GM12878 (cell line): ENCODE measurements around the gene MIA2.

Experiments used
- ASH2L ChIP-seq: fragments of 300-600, 200-600 bp; sonication (generic); IDR thresholded peaks from 2 replicates; pipeline ENCODE4 v1.6.1; 2017; ENCODE audit warnings: low read depth, mild to moderate bottlenecking, borderline replicate concordance
- RFX5 ChIP-seq: IDR thresholded peaks from 2 replicates; pipeline ENCODE4 v1.6.1; 2011; ENCODE audit warnings: low read depth, low read length, improper control_type of control experiment
- SRF ChIP-seq, 2 experiments: IDR thresholded peaks; 2 replicates each; pipeline ENCODE4 v1.6.1; 2011; ENCODE audit warnings: low read depth in 2 of 2, low read length in 2 of 2, mild to moderate bottlenecking in 1 of 2, moderate library complexity in 1 of 2
- SUZ12 ChIP-seq: fragments of 200-600 bp; sonication (generic); IDR thresholded peaks from one replicate; pipeline ENCODE4 v1.6.1; 2018; ENCODE audit warnings: antibody characterized with exemption, mild to moderate bottlenecking; ENCODE audit not compliant: unreplicated experiment

- TF ChIP-seq RFX5 = no peak
- TF ChIP-seq SUZ12 = no peak
- no peak for TF ChIP-seq ASH2L
- TF ChIP-seq SRF (IDR thresholded peaks at IDR 0.05; ENCODE audit: low read depth in 2 of 2, low read length in 2 of 2) = no peak
Observed at GRCh38 chr14:39275395-39275794, 41.7 kb downstream of the MIA2 start.
